ENCODE measurements around the gene AKR1D1.
"Not testable (repeated sequence)": the region's sequence is repeated elsewhere in the genome, so short reads cannot be mapped to it uniquely, and the experiment has no call there.

AKR1D1 gene

GRCh38 chr7:138076196-138076595, at the start of gene AKR1D1:
AKR1D1 (plus strand) TSS chr7:138076459; CDS start chr7:138076519, 60 bp downstream.
- DNase-seq = no peak

- no peak for DNase-seq
Measured at GRCh38 chr7:138027100-138027499, 49.2 kb upstream of the AKR1D1 start.

DNA sequence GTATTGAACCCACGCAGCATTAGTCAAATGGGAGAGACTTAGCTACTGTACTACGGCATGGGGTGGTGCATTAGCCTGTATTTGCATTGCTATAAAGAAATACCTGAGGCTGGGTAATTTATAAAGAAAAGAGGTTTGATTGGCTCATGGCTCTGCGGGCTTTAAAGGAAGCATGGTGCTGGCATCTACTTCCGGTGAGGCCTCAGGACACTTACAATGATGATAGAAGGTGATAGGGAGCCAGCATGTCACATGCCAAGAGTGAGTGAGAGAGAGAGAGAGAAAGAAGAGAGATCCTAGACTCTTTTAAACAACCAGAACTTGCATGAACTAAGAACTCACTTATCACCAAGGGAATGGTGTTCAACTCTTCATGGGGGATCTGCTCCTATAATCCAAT, 47.1 kb upstream of the AKR1D1 start:
- no peak for DNase-seq

DNA sequence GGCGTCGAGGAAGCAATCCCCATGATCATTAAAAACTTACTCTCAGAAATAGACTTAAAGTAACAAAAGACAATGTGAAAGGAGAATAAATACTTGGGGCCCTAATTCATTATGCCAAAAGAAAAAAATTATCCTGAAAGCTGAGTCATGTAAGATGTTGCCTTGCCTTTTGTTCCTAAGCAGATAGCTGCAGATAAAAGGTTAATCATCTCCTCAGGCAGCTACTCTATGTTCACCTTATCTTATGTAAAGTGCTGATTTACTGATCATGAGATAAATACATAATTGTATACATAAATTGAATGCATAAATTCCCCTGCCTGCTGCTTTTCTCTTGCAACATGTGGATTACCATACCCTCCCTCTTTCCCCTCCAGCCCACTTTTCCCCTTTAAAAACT, 46.3 kb upstream of the AKR1D1 start:
- no peak for DNase-seq

- no peak for DNase-seq
Measured at GRCh38 chr7:138030679-138031351, 45.4 kb upstream of the AKR1D1 start.

GRCh38 chr7:138032186-138032585, 44.1 kb upstream of the AKR1D1 start:
- DNase-seq = no peak

GRCh38 chr7:138032770-138033169, 43.5 kb upstream of the AKR1D1 start:
- DNase-seq = no peak

GRCh38 chr7:138033241-138033640, 43.0 kb upstream of the AKR1D1 start:
- no peak for DNase-seq

- DNase-seq = no peak
Measured at GRCh38 chr7:138036135-138036534, 40.1 kb upstream of the AKR1D1 start.

DNA sequence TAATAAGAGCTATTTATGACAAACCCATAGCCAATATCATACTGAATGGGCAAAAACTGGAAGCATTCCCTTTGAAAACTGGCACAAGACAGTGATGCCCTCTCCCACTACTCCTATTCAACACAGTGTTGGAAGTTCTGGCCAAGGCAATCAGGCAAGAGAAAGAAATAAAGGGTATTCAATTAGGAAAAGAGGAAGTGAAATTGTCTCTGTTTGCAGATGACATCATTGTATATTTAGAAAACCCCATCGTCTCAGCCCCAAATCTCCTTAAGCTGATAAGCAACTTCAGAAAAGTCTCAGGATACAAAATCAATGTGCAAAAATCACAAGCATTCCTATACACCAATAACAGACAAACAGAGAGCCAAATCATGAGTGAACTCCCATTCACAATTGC, 36.2 kb upstream of the AKR1D1 start:
- DNase-seq = not testable (repeated sequence)

GRCh38 chr7:138044897-138045296, 31.4 kb upstream of the AKR1D1 start:
- no peak for DNase-seq

DNA sequence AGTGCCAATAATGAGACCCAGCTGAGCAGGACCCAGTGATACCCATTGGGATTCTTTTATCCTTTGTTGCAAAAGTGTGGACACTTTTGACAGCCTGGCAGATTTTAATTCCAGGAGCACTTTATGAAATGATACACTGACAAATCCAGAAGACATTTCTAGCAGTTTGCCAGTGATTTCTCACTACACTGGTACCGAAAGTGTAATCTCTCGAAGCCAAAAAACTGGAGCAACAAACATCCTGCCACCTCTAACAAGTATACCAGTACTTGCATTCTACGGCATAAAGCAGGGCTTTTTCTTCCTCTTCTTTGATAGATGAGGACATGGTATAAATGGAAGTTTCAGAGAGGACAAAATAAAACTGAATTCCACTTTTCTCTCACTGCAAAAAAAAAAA, 28.4 kb upstream of the AKR1D1 start:
- DNase-seq = no peak

GRCh38 chr7:138049505-138050116, 26.6 kb upstream of the AKR1D1 start:
- DNase-seq = no peak

DNA sequence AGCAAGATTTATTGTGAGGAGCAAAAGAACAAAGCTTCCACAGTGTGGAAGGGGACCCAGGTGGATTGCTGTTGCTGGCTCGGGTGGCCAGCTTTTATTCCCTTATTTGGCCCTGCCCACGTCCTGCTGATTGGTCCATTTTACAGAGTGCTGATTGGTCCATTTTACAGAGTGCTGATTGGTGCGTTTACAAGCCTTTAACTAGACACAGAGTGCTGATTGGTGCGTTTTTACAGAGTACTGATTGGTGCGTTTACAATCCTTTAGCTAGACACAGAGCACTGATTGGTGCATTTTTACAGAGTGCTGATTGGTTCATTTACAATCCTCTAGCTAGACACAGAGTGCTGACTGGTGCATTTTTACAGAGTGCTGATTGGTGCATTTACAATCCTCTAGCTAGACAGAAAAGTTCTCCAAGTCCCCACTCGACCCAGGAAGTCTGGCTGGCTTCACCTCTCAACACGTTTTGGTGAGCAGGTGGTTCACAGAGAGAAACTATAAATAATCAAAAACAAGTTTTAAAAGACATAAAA, 24.5 kb upstream of the AKR1D1 start:
- not testable (repeated sequence) for DNase-seq

- no peak for DNase-seq
Measured at GRCh38 chr7:138052696-138053095, 23.6 kb upstream of the AKR1D1 start.

GRCh38 chr7:138055698-138056097, 20.6 kb upstream of the AKR1D1 start:
- not testable (repeated sequence) for DNase-seq

DNA sequence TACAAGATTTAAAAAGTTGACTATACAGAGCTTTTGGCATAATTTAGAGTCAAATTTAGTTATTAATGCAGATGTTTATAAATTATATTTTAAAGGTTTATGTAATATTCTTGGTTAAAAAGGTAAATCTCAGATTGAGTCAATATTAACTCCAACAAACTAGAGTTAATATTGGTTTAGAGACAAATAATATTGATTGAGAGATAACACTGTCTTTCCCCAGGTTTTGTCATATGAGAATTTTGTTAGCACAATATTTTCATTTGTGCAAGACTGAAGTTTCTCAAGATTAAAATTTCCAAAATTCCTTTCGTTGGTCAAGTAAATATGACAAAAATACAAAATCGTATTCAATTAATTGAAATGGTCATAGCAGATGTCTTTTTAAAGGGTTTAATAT, 12.9 kb upstream of the AKR1D1 start:
- DNase-seq = no peak

DNA sequence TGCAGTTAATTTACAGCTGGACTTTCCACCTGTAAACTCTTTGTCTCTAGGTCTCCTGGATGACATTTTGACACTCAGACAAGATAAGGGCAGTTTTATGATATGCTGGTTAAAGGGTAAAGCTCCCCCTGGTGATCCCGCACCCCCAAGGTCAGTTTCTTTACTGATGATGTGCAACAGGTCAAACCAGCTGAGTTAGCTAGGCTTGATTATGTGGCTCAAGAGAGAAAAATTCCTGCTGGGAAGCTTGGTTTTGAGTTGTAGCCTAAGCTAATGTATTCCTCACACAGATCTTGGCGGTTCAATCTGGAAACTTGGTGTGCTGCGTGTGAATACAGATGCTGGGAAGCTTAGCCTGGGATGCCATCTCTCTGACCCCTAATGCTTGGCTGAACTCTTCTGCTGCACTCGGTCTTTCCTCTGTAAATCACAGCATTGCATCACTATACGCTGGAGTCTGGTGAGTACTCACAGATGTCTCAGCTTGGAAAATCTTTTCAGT, 11.4 kb upstream of the AKR1D1 start:
- DNase-seq = no peak

DNA sequence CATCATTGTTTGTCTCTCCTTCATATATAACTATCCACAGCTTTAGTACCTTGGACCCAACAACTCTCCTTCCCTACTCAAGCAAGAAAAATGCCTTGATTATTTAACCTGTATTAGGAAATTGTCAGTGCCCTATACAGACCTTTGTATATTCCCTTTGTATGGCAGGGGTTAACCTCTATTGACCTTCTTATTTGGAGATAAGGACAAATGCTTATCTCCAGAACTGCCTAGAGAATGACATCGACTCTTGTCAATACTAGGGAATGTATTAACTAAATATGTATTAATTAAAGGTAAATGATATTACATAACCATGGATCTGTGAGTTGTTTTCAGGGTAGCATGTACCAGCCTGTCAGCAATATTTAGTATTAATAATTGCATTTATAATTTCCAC, 10.4 kb upstream of the AKR1D1 start:
- no peak for DNase-seq

DNA sequence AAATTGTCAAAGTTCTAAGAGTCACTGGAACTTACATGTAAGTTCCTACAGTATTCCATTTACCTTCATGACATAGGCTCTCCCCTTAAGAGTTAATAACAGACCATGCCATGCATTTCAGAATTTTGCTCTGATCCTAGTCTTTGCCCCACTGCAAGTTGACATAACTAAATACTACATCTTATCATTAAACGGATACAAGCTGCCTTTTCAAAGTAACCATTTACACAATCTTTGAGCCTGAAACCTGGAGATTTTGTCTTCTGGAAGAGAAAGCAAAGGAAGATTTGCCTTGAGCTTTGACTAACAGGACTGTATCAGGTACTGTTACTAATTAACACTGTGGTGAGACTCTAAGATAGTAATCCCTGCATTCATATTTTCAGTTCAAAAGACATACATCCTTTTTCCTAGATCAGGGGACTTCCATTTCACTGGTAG, 9.3 kb upstream of the AKR1D1 start:
- no peak for DNase-seq

DNA sequence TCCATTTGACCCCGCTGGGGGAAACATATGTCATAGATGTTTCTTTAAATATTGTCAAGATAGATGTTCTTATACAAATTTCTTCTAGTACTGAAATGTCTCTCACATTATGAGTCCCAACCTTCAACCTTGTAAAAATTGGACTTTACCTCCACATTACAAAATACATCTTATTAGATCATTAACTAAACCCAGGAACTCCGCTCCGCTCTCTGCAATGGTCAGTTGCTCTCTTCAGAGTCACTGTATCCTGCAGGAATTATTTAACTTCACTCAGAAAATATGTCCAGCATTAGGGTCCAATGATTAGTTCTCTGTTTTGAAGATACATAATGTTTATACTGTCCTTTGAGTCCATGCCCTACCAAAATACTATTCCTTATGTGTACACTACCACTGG, 8.5 kb upstream of the AKR1D1 start:
- DNase-seq = no peak

DNA sequence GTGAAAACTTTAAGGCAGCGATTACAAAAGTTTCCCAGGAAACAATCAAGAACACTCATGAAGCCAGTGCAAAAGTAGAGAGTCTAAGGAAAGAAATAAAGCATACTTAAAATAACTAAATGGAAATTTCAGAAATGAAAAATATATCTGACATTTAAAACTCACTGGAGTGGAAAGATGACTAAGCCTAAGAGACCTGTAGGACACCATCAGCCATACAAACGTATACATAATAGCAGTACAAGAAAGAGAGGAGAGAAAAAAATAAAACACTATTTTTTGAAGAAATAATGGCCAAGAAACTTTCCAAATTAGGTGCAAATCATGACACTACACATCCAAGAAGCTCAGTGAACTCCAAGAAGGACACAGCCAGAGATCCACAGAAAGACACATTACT, 5.4 kb upstream of the AKR1D1 start:
- DNase-seq = no peak

DNA sequence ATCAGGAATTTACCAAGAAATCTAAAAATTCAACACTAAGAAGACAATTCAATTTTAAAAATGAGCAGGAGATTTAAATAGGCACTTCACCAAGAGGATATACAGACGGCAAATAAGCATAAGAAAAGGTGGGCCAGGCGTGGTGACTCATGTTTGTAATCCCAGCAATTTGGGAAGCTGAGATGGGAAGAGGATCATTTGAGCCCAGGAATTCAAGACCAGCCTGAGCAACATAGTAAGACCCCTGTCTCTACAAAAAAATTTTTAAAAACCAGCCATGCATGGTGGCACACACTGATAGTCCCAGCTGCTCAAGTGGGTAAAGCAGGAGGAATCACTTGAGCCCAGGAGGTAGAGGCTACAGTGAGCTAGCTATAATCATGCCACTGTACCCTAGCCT, 3.5 kb upstream of the AKR1D1 start:
- DNase-seq = no peak

GRCh38 chr7:138074121-138074520, 2.1 kb upstream of the AKR1D1 start:
- DNase-seq = no peak
